Measurements from ENCODE around the gene DAG1. TPM values are rescaled to one million over a fixed set of nuclear protein-coding genes. Genes with fewer than 3 reads are reported as not detected.

DAG1 gene
- total RNA-seq, 1 experiment from 2014 or later, result 99.9 TPM

DNA sequence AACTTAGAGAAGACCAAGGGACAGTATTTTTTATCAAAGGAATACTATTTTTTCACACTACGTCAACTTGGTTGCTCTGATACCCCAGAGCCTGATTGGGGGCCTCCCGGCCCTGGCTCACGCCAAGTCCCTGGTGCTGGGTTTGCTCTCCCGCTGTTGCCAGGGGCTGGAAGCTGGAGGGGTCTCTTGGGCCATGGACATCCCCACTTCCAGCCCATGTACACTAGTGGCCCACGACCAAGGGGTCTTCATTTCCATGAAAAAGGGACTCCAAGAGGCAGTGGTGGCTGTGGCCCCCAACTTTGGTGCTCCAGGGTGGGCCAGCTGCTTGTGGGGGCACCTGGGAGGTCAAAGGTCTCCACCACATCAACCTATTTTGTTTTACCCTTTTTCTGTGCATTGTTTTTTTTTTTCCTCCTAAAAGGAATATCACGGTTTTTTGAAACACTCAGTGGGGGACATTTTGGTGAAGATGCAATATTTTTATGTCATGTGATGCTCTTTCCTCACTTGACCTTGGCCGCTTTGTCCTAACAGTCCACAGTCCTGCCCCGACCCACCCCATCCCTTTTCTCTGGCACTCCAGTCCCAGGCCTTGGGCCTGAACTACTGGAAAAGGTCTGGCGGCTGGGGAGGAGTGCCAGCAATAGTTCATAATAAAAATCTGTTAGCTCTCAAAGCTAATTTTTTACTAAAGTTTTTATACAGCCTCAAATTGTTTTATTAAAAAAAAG lies 63.9 kb downstream of the DAG1 start (continued):
- TF ChIP-seq ZNF274 (IDR thresholded peaks at IDR 0.05; ENCODE audit: low read depth, low read length), result no peak

DNA sequence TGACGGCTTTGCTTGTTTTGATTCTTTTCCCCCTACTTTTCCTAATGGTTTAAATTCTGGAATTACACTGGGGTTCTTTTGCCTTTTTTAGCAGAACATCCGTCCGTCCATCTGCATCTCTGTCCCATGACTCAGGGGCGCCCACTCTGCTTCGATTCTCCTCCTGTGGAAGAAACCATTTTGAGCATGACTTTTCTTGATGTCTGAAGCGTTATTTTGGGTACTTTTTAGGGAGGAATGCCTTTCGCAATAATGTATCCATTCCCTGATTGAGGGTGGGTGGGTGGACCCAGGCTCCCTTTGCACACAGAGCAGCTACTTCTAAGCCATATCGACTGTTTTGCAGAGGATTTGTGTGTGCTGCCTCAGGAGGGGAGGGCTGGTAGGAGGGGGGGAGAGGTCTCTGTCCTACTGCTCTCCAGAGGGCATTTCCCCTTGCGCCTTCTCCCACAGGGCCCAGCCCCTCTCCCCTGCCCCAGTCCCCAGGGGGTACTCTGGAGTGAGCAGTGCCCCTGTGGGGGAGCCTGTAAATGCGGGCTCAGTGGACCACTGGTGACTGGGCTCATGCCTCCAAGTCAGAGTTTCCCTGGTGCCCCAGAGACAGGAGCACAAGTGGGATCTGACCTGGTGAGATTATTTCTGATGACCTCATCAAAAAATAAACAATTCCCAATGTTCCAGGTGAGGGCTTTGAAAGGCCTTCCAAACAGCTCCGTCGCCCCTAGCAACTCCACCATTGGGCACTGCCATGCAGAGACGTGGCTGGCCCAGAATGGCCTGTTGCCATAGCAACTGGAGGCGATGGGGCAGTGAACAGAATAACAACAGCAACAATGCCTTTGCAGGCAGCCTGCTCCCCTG lies 64.7 kb downstream of the DAG1 start:
- H3K4me1 ChIP-seq (ENCODE audit: control insufficient read depth in 1 of 2, insufficient read depth in 2 of 2, low read length in 2 of 2), result peaks cover 0 to 13% of the 10 kb centered on the region in 2 experiments; a peak in 1 of 4 replicates
- BruUV-seq (replicated peaks), result no TSS peak
- H3K9ac ChIP-seq (ENCODE audit: low read length), result no peak overlapping the region
- H3K9me3 ChIP-seq (ENCODE audit: control insufficient read depth in 1 of 2, insufficient read depth in 1 of 2, low read depth in 1 of 2, low read length in 2 of 2), result no peaks in the 10 kb centered on the region
- H4K20me1 ChIP-seq (ENCODE audit: insufficient read depth), result no peaks in the 10 kb centered on the region
- CTCF ChIA-PET, result no interaction called here
- no peak overlapping the region for H3K4me3 ChIP-seq (replicated peaks in 1 of 2; ENCODE audit: low read depth in 1 of 2, low read length in 2 of 2)
- no peak overlapping the region for H3K27ac ChIP-seq (ENCODE audit: low read depth, low read length)
- H3K79me2 ChIP-seq (ENCODE audit: insufficient read depth, low read length), result no peaks in the 10 kb centered on the region
- TF ChIP-seq YY1 (IDR thresholded peaks at IDR 0.05; ENCODE audit: extremely low read depth, insufficient replicate concordance, low read depth, low read length) (no peak), ZNF274 (IDR thresholded peaks at IDR 0.05; ENCODE audit: low read depth, low read length) (no peak), ELF1 (IDR thresholded peaks at IDR 0.05; ENCODE audit: borderline replicate concordance, low read depth) (no peak), CBX3 (IDR thresholded peaks at IDR 0.05; ENCODE audit: low read depth) (no peak)
- TF ChIP-seq, protein P1, sequence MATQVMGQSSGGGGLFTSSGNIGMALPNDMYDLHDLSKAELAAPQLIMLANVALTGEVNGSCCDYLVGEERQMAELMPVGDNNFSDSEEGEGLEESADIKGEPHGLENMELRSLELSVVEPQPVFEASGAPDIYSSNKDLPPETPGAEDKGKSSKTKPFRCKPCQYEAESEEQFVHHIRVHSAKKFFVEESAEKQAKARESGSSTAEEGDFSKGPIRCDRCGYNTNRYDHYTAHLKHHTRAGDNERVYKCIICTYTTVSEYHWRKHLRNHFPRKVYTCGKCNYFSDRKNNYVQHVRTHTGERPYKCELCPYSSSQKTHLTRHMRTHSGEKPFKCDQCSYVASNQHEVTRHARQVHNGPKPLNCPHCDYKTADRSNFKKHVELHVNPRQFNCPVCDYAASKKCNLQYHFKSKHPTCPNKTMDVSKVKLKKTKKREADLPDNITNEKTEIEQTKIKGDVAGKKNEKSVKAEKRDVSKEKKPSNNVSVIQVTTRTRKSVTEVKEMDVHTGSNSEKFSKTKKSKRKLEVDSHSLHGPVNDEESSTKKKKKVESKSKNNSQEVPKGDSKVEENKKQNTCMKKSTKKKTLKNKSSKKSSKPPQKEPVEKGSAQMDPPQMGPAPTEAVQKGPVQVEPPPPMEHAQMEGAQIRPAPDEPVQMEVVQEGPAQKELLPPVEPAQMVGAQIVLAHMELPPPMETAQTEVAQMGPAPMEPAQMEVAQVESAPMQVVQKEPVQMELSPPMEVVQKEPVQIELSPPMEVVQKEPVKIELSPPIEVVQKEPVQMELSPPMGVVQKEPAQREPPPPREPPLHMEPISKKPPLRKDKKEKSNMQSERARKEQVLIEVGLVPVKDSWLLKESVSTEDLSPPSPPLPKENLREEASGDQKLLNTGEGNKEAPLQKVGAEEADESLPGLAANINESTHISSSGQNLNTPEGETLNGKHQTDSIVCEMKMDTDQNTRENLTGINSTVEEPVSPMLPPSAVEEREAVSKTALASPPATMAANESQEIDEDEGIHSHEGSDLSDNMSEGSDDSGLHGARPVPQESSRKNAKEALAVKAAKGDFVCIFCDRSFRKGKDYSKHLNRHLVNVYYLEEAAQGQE (IDR thresholded peaks at IDR 0.05; ENCODE audit: low read depth), result no peak
- TF ChIP-seq, protein P2, sequence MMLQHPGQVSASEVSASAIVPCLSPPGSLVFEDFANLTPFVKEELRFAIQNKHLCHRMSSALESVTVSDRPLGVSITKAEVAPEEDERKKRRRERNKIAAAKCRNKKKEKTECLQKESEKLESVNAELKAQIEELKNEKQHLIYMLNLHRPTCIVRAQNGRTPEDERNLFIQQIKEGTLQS (IDR thresholded peaks at IDR 0.05), result no peak
- intact Hi-C loops (cut with micrococcal nuclease), result no loop called here
- POLR2A ChIA-PET, result no interaction called here
- H3K4me2 ChIP-seq (ENCODE audit: low read length), result no peak overlapping the region
- no peaks in the 10 kb centered on the region for H3K27me3 ChIP-seq (ENCODE audit: insufficient read depth, low read length)
- H3K9me2 ChIP-seq (ENCODE audit: insufficient read depth), result no peaks in the 10 kb centered on the region
- H2AFZ ChIP-seq (ENCODE audit: low read depth, low read length, poor library complexity, severe bottlenecking), result no peak overlapping the region
- DNase-seq (ENCODE audit: low read depth, low spot score) (no peak), ATAC-seq (no peak)
- peaks cover 12 to 25% of the 10 kb centered on the region in 2 experiments; a peak in 3 of 4 replicates for H3K36me3 ChIP-seq (ENCODE audit: control insufficient read depth in 1 of 2, insufficient read depth in 2 of 2, low read length in 2 of 2)
- RAD21 ChIA-PET (ENCODE audit: low non-redundant PET in 1 of 2, low total read pairs in 2 of 2, uncharacterized antibody in 2 of 2, unreplicated experiment in 2 of 2), result interaction anchor here in 1 of 2 experiments (0.6 kb wide), 1 partner anchor 505 kb away, joined by 3 read pairs; the partner anchor contains the start of gene IMPDH2

Data from HCT116 (cell line).